Upper lobe of left lung (tissue), 4 donors: ENCODE measurements around the gene ERCC6.

ENCODE experiments used
- EP300 ChIP-seq, 4 donors: sonication (generic); formaldehyde crosslinking; IDR thresholded peaks; one replicate each; pipeline ENCODE4 v1.5.1; 2017; ENCODE audit warnings: antibody characterized with exemption in 4 of 4, control low read depth in 2 of 4
- POLR2A ChIP-seq, 4 donors: fragments of 450-650 bp; IDR thresholded peaks; one replicate each; pipeline ENCODE4 v1.5.1; 2016 to 2017; ENCODE audit warnings: antibody characterized with exemption in 4 of 4, mild to moderate bottlenecking in 2 of 4
- POLR2AphosphoS5 ChIP-seq, 2 donors: sonication (generic); formaldehyde crosslinking; IDR thresholded peaks; one replicate each; pipeline ENCODE4 v1.5.1; 2017; ENCODE audit warnings: antibody characterized with exemption in 2 of 2
- TF ChIP-seq, protein P1 (sequence below), 6 experiments: fragments of 450-650 bp in 4 of 6; fragments of 200-600 bp in 2 of 6; sonication (generic) in 2 of 6; IDR thresholded peaks; one replicate each; pipeline ENCODE4 v1.5.1; 2016 to 2019; ENCODE audit warnings: antibody characterized with exemption in 6 of 6

DNA sequence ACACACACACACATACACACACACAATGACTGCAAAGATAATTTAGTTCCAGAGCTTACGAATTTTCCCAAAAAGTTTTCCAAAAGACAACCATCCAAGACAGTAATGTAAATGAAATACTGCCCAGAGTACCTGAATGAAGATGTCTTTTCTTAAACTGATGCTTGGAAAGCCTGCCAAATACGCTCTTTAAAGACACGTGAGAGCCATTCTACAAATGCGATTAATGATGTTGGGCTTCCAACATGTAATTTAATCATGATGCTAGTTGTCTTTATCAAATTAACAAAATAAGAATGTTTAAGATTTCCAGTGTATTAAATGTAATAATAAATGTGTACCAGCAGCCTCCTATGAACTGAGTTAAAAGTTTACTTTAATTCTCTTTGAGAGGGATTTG is 11.1 kb downstream of the ERCC6 start:
- TF ChIP-seq, protein P1, sequence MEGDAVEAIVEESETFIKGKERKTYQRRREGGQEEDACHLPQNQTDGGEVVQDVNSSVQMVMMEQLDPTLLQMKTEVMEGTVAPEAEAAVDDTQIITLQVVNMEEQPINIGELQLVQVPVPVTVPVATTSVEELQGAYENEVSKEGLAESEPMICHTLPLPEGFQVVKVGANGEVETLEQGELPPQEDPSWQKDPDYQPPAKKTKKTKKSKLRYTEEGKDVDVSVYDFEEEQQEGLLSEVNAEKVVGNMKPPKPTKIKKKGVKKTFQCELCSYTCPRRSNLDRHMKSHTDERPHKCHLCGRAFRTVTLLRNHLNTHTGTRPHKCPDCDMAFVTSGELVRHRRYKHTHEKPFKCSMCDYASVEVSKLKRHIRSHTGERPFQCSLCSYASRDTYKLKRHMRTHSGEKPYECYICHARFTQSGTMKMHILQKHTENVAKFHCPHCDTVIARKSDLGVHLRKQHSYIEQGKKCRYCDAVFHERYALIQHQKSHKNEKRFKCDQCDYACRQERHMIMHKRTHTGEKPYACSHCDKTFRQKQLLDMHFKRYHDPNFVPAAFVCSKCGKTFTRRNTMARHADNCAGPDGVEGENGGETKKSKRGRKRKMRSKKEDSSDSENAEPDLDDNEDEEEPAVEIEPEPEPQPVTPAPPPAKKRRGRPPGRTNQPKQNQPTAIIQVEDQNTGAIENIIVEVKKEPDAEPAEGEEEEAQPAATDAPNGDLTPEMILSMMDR (IDR thresholded peaks at IDR 0.05): no peak
- TF ChIP-seq EP300 (IDR thresholded peaks at IDR 0.05) (no peak), POLR2AphosphoS5 (IDR thresholded peaks at IDR 0.05) (no peak), POLR2A (IDR thresholded peaks at IDR 0.05) (no peak)
